Omental fat pad (tissue), 4 donors: Measurements from ENCODE around the gene MAP4K4. TPM values are rescaled to one million over a fixed set of nuclear protein-coding genes. Genes with fewer than 3 reads are reported as not detected.

Experiments
- ATAC-seq: fragments of 150-250 bp; one replicate; pipeline ENCODE4 v1.9.1; 2016; ENCODE audit warnings: mild to moderate bottlenecking, moderate library complexity; ENCODE audit not compliant: low FRiP score
- DNase-seq: peaks from one replicate; pipeline ENCODE4 v3.0.0-alpha.2; 2019; ENCODE audit warnings: low spot score
- CTCF ChIP-seq, 3 donors: fragments of 450-650 bp; IDR thresholded peaks; one replicate each; pipeline ENCODE4 v1.5.1; 2016 to 2017; ENCODE audit warnings: antibody characterized with exemption in 3 of 3, mild to moderate bottlenecking in 3 of 3, moderate library complexity in 2 of 3
- total RNA-seq, 4 donors: library from RNA; depleted of rRNA; stranded (reverse); fragments of >200 nt; gene quantifications; one replicate each; pipeline ENCODE4 v1.1.0, GENCODE V29; 2016

Gene MAP4K4
- total RNA-seq, 4 donors from 2014 or later, result 85.9 to 199 (median 110) TPM

GRCh38 chr2:101873543-101873942, 176.0 kb downstream of the MAP4K4 start:
- no peak for DNase-seq
- no peak for TF ChIP-seq CTCF (IDR thresholded peaks at IDR 0.05)
- no peak for ATAC-seq

- ATAC-seq, result no peak
- no peak for DNase-seq
- no peak for TF ChIP-seq CTCF (IDR thresholded peaks at IDR 0.05)
These were observed 176.6 kb downstream of the MAP4K4 start for GRCh38 chr2:101874069-101874468.

- DNase-seq (no peak), ATAC-seq (no peak)
- no peak for TF ChIP-seq CTCF (IDR thresholded peaks at IDR 0.05)
These were observed 182.0 kb downstream of the MAP4K4 start for GRCh38 chr2:101879466-101879865.

- no peak for ATAC-seq
These were observed 183.6 kb downstream of the MAP4K4 start for GRCh38 chr2:101881131-101881530.

GRCh38 chr2:101882769-101883307, 185.3 kb downstream of the MAP4K4 start:
- TF ChIP-seq CTCF (IDR thresholded peaks at IDR 0.05), result no peak
- ATAC-seq, result no peak

More at GRCh38 chr2:101881131-101881530, 183.6 kb downstream of the MAP4K4 start:
- no peak for DNase-seq
- no peak for TF ChIP-seq CTCF (IDR thresholded peaks at IDR 0.05)

GRCh38 chr2:101883860-101884259, 186.4 kb downstream of the MAP4K4 start:
- DNase-seq (no peak), ATAC-seq (peak; percentile 45)

More at GRCh38 chr2:101882769-101883307, 185.3 kb downstream of the MAP4K4 start:
- DNase-seq, result no peak

More at GRCh38 chr2:101883860-101884259, 186.4 kb downstream of the MAP4K4 start:
- TF ChIP-seq CTCF (IDR thresholded peaks at IDR 0.05), result peak in 1 of 3 donors; percentile 11
